HCT116 (cell line): ENCODE results near the gene GCK.

Experiments
- POLR2A ChIP-seq: IDR thresholded peaks from 2 replicates; pipeline ENCODE4 v1.7.0; 2011; ENCODE audit warnings: borderline replicate concordance; ENCODE audit not compliant: insufficient read depth, insufficient read length; ENCODE audit errors: extremely low read depth
- POLR2AphosphoS5 ChIP-seq: IDR thresholded peaks from 2 replicates; pipeline ENCODE4 v1.6.1; 2011; ENCODE audit warnings: mild to moderate bottlenecking, low read depth, low read length, moderate library complexity
- SP1 ChIP-seq: IDR thresholded peaks from 2 replicates; pipeline ENCODE4 v1.6.1; 2012; ENCODE audit warnings: low read depth
- YY1 ChIP-seq: IDR thresholded peaks from 2 replicates; pipeline ENCODE4 v1.6.1; 2011; ENCODE audit warnings: low read length, low read depth, moderate library complexity, mild to moderate bottlenecking; ENCODE audit not compliant: insufficient replicate concordance; ENCODE audit errors: extremely low read depth
- TF ChIP-seq, protein P1 (sequence below), 3 experiments: fragments of 200-600 bp in 1 of 3; sonication (generic) in 1 of 3; IDR thresholded peaks in 2 of 3; conservative IDR thresholded peaks in 1 of 3; 2 replicates each; pipeline ENCODE4 v1.5.1; 2012 to 2017; ENCODE audit warnings: low read depth in 2 of 3, low read length in 2 of 3, antibody characterized with exemption in 1 of 3, borderline replicate concordance in 1 of 3, control low read depth in 1 of 3, mild to moderate bottlenecking in 1 of 3, mixed read lengths in 1 of 3, mixed run types in 1 of 3, moderate library complexity in 1 of 3; ENCODE audit not compliant: insufficient read depth in 1 of 3

DNA sequence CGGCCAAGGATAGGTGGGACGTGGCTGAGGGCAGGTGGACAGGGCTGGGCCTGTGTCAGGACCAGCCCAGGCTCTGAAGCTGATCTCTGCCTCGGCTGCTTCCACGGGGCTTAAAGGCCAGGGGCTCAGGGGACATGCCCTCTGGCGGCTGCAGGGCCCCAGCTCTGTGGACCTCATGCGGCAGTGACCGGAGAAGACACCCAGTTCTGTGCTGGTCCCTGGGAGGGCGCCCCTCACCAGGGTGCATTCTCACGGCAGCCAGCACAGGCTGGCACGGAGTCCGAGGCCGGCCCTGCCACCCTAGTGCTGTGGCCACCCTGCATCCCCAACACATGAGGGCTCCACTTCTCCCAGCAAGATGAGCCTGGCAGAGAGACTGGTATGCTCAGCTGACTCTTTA, 41.8 kb upstream of the GCK start:
- TF ChIP-seq, protein P1, sequence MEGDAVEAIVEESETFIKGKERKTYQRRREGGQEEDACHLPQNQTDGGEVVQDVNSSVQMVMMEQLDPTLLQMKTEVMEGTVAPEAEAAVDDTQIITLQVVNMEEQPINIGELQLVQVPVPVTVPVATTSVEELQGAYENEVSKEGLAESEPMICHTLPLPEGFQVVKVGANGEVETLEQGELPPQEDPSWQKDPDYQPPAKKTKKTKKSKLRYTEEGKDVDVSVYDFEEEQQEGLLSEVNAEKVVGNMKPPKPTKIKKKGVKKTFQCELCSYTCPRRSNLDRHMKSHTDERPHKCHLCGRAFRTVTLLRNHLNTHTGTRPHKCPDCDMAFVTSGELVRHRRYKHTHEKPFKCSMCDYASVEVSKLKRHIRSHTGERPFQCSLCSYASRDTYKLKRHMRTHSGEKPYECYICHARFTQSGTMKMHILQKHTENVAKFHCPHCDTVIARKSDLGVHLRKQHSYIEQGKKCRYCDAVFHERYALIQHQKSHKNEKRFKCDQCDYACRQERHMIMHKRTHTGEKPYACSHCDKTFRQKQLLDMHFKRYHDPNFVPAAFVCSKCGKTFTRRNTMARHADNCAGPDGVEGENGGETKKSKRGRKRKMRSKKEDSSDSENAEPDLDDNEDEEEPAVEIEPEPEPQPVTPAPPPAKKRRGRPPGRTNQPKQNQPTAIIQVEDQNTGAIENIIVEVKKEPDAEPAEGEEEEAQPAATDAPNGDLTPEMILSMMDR (IDR thresholded peaks at IDR 0.05 in 2 of 3, conservative IDR thresholded peaks at IDR 0.05 in 1 of 3; ENCODE audit: borderline replicate concordance in 1 of 3, insufficient read depth in 1 of 3, low read depth in 2 of 3, low read length in 2 of 3), result no peak
- TF ChIP-seq POLR2A, result no peak
- TF ChIP-seq YY1, result no peak
- TF ChIP-seq SP1, result no peak
- TF ChIP-seq POLR2AphosphoS5, result no peak
